GM21529 (cell line): ENCODE measurements around the gene POGZ.

Source experiments
- ATAC-seq: cut with Tn5 transposase; IDR thresholded peaks from one replicate; pipeline ENCODE4 v1.9.1; 2021; ENCODE audit not compliant: unreplicated experiment

POGZ gene

DNA sequence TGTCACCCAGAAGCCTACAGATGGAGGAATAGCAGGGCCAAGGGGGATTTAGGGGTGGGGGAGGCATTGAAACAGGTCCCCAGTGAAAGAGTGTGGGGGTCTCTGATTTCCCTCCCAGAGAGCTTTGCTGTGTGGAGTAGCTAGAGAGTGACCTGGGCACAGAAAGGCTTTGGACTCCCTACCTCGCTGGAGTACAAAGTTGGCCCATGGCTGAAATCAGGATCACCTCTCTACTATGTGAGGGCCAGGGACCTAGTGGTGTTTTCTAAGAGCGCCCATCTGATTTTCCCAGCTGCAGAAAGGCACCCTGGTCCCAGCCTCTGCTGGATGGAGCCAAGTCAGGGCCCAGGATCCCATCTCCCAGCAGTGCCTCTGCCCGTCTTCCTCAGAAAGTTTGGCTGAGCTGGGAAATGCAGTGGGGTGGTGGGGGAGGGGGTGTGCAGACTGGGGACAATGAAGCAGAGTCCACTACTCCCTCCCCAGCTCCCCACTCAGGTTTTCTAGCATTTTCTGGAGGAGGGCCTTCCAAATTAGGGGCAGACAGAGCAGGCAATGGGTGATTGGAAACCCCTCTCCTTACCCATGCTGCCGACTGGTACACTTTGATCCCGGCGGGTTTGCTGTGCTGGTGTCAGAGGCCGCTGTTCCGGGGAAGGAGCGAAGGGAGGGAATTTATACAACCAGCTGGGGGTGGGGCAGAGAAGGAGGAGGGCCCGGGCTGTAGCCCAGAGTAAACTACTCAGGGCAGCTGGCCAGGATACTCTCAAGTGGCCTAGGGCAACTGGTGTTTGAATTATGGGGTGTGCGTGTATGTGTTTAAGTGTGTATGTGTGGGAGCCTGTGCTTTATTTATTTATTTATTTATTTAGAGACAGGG lies 87.0 kb downstream of the POGZ start, which contains the start of gene SELENBP1:
Gene SELENBP1, minus strand, starts transcription at position 648 of the 877 bp plus-strand sequence. Its CDS starts 64 bp downstream, at position 584.
- no peak for ATAC-seq

DNA sequence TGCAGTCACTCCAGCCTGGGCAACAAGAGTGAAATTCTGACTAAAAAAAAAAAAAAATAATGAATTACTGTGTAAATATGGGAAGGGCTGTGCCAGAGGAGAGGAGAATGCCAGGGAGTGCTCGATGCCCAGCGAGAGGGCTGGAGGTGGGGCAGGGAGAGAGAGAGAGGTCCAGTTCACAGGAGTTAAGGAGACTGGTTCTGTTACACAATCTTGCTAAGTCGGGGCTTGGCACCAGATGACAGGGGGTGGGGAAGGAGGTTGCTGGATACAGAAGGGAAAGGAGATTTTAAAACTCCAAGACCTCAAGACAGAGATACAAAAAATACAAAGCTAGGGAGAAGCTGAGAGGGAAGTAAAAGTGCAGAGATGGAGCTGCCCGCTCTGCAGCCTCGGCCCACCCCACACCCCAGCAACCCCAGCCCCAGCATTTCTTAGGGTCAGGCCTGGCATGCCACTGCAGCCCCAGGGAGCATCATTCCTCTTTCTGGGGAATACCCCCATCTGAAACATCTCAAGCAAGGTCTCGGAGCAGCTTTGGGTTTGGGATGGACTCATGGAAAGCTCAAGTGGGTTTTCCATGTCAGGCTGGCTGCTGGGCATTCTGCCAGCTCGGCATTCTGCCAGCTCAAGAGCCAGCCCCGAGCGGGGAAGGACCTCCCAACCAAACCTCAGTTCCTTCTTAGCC lies 87.8 kb downstream of the POGZ start:
- ATAC-seq: no peak

DNA sequence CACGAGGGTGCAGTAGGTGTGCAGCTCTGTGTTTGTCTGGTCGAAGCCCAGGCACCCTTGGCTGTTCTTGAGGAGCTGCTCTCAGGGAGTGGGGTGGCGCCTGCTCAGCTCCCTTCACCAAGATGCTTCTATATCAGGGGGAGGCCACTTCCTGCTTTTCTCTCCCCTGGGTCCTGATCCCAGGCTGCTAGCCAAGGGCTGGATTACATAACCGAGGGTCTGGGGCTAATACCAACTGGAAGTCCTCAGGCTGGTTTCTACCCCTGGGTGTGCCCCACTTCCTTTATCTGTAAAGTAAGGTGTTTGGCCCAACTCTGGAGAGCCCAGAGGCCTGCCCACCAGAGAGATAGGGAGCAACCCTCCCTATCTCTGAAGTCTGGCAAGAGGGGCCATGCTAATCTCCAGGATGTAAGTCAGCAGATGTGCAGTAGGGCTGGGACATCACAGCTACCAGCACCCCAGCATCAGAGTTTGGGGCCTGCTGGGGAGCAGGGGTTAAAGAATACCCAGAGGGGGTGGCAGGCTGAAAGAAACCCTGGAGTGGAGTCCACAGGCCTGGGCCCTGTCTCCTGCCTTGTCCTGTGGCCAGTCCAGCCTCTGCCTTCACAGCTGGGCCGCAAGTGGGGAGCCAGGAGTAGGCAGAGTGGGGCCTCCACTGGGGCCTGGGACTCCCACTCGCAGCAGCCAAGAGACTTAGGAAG lies 88.9 kb downstream of the POGZ start:
- ATAC-seq: no peak

DNA sequence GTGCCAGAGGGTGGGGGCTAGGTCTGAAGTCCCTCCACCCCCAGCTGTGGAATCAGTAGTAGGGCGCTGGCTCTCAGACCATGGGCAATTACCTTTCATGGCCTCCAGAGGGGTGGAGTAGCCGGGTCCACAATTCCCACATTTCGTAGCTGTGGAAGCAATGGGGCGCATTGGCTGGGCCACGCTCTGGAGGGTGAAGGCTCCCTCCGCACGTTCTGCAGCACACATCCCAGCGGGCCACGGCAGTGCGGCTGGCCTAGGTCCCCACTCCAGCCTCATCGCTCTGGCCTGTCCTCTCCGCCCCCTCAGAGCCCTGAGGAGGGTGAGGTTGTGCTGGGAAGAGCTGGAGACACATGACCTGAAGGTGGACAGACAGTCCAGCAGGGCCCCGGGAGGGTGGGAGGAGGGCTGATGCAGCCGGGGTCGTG lies 89.7 kb downstream of the POGZ start:
- no peak for ATAC-seq

DNA sequence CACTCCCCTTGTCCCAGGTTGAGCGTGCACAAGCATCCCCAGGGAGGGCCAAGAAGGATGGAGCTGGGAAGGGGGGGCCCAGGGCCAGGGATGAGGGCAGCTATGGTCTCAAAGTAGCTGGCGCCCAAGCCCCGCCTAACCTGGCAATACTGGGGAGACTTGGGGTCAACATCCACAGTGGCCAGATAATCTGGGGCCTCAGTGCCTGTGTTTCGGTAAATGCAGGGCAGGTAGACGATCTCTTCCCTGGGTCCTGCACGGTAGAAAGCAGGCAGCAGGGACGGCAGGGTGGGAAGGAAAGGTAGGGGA lies 90.0 kb downstream of the POGZ start:
- no peak for ATAC-seq

DNA sequence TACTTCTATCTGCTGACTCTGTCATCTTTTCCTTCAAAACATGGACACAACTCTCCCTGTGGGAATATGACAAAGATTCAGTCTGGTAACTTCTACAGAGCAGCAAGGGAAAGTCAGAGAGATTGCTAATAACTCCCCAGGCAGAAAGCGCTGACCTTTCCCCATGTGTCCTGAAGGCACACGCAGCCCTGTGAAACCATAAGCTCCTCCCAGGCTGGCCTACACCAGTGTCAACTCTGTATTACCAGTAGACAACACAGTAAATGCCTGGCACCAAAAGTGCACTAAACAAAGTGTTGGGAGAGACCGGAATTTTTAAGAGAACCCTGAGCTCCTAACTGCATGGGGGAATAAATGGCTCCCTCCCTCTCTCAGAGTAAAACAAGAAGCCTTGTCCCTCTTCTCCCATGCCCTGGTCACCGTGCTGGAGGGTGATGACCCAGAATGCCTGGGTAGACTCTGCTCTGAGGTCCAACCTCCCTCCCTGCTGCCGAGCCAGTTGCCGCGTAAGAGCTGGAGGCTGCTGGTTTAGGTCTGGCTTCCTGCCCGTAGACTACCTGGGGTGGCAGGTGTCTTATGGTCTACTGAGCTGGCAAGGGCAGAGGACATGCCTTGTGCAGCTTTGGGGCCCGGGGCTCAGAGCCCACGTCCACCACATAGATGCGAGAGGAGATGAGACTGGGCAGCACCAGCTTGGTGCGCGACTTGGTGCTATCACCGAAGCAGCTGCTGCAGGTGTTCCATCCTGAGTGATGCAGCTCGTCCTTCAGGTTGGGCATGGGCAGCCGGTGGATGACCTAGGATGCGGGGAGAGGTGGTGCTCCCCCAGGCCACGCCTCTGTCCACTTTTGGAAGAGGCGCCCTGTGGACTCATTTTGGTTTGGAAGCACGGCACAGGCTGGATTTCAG lies 90.6 kb downstream of the POGZ start:
- no peak for ATAC-seq

DNA sequence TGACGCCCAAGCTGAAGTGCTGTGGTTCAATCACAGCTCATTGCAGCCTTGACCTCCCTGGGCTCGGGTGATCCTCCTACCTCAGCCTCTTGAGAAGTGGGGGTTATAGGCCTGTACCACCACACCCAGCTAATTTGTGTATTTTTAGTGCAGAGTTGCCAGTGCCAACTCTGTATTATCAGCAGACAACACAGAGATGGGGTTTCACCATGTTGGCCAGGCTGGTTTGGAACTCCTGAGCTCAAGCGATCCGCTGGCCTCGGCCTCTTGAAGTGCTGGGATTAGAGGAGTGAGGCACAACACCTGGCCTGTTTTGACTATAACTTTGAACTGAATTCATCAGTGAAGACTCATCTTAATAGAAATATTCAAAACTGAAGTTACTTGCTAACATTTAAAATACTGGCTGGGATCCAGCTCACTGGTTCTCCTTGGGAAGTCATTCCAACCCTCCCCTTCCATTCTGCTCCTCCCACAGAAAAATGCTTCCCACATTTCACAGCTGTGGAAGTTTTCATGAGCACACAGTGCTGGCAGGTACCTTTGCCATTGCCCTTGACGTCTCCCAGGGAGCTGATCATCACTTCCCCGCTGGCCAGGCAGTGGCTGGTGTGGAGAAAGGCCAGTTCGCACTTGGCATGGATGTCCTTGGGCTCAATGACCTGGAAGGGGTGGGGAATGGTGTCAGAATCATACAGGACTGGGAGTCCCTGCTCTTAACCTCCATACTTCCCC lies 91.5 kb downstream of the POGZ start:
- ATAC-seq: no peak

DNA sequence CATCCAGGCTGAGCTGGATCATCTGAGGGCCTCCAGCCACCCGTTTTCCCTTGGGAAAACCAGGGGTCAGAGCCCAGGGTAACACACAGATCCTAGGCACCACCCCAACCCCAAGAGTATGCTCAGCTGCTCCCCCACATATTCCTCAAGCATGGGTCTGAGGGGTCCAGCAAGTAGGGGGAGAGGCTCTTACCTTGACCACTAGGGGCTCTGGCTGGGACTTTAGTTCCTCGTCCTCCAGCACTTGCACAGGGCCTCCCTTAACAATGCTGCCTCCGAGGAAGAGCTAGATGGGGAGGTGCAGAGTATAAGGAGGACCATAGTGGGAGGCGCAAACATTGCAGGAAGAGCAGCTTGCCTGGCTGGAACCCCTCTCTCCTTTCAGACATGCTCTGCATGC lies 94.3 kb downstream of the POGZ start:
- ATAC-seq: no peak

DNA sequence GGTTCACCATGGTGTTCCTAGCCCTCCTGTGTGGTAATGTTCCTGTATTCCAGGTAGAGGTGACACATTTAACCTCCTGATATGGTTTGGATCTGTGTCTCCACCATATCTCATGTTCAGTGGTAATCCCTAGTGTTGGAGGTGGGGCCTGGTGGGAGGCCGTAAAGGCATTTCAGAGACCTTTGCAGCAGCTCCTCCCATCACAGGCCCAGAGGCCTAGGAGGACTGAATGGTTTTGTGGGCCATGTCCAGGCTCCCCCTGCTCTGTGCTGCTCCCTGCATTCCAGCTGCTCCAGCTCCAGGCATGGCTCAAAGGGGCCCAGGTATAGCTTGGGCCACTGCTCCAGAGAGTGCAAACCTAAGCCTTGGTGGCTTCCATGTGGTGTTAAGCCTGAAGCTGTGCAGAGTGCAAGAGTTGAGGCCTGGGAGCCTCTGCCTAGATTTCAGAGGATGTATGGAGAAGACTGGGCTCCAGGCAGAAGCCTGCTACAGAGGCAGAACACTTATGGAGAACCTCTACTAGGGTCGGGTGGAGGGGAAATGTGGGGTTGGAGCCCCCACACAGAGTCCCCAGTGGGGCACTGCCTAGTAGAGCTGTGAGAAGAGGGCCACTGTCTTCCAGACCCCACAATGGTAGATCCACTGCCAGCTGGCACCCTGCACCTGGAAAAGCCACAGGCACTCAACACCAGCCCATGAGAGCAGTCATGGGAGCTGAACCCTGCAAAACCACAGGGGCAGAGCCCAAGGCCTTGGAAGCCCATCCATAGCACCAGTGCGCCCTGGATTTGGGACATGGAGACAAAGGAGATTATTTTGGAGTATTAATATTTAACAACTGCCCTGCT lies 96.8 kb downstream of the POGZ start:
- no peak for ATAC-seq

DNA sequence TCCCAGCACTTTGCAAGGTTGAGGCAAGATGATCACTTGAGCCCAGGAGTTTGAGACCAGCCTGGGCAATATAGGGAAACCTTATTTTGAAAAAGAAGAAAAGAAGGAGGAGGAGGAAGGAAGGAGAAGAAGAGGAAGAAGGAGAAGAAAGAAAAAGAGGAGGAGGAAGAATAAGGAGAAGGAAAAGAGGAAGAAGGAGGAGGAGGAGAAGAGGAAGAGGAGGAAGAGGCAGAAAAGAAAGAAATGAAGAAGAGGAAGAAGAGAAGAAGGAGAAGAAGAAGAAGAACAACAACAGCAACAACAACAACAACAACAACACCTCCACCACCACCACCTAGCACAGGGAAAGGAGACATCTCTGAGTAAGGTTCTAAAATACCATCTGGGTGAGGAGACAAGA lies 97.4 kb downstream of the POGZ start:
- no peak for ATAC-seq

DNA sequence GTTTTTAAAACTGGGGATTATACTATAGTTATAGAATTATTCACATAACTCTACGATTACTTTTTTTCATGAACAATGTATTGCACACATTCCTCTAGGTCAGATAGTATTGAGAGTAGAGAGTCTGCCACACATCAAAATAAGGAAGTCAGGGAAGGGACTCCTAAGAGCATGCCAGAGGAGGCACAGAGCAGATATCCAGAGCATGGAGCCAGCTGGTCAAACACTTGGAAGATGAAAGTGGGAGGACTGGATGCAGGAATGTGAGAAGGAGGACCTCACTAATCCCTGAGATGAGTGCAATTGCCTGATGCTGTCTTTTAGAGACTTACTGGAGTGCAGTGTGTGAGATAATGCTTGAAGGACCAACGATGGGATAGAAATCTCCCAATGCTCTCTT lies 102.6 kb downstream of the POGZ start:
- ATAC-seq: no peak
